ENCODE data around the gene NR3C1.

- no peak for TF ChIP-seq EZH2 (optimal IDR thresholded peaks at IDR 0.05; ENCODE audit: low read depth, low read length)
- TF ChIP-seq CTCF (IDR thresholded peaks at IDR 0.05; ENCODE audit: low read length) = no peak
- TF ChIP-seq EZH2phosphoT487 (IDR thresholded peaks at IDR 0.05; ENCODE audit: low read length) = no peak
Observed at GRCh38 chr5:143308731-143309130, 94.8 kb downstream of the NR3C1 start.
